Raji (cell line): ENCODE measurements around the gene LINC00632.

ENCODE experiments used
- POLR2A ChIP-seq: IDR thresholded peaks from 2 replicates; pipeline ENCODE4 v1.6.1; 2011; ENCODE audit warnings: low read depth, low read length, control low read depth; ENCODE audit not compliant: insufficient read depth

Gene LINC00632

DNA sequence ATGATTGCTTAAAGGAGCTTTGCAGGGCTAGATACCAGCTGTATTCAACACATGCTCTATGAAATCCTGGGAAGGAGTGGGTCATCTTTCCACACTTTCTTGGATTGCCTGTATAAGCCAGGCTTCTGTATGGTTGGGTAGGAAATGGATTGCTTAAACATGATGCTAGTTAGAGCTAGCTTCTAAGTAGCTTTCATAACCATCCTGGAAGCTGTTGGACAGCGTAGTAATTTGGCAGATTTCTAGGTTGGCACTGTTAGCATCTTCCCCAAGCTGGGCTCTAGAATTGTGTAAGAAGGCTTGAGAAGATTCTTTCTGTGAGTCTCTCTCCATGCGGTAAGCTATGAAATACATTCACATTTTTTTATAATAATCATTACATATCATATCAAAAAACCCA lies 127.3 kb downstream of the LINC00632 start:
- no peak for TF ChIP-seq POLR2A
